ENCODE data around the gene DUSP8.
"Not testable (repeated sequence)": the region's sequence is repeated elsewhere in the genome, so short reads cannot be mapped to it uniquely, and the experiment has no call there.

The DUSP8 gene

DNA sequence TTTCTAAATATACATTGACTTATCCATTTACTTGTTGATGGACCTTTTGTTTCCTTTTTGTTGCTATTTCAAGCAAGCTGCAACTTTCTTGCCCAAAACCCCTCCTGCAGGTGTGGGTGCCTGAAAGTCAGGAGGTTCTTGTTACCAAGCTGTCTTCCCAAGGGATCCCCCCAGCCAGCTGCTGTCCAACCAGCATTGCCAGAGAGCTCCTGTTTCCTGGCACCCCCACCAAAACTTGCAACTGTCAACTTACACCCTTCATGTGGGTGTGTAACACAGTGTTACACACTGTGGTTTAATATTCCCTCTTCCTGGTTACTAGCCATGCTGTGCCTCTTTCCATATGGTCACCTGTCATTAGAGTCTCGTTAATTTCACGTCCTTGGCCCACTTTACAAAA lies 14.6 kb upstream of the DUSP8 start:
- DNase-seq = no peak

DNA sequence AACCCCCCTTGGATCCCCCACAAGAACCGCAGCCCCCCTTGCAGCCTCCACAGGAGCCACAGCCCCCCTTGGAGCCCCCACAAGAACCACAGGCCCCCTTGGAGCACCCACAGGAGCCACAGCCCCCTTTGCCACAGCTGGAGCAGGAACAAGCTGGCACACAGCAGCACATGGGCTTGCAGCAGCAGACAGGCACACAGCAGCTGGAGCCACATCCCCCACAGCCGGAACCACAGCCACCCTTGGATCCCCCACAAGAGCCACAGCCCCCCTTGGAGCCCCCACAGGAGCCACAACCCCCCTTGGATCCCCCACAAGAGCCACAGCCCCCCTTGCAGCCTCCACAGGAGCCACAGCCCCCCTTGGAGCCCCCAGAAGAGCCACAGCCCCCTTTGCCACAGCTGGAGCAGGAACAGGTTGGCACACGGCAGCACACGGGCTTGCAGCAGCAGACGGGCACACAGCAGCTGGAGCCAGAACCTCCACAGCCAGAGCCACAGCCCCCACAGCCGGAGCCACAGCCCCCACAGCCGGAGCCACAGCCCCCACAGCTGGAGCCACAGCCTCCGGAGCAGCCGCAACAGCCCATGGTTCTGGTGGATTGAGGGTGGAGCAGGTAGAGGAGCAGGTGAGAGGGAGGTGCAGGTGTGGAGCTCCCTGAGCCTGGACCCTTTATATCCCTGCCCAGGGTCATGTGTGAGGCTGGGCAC lies 12.7 kb upstream of the DUSP8 start, which contains the start of gene KRTAP5-1:
Gene KRTAP5-1 (minus strand): TSS at position 623 of the 710 bp plus-strand sequence. CDS start 34 bp downstream, at position 589.
- DNase-seq = not testable (repeated sequence)

DNA sequence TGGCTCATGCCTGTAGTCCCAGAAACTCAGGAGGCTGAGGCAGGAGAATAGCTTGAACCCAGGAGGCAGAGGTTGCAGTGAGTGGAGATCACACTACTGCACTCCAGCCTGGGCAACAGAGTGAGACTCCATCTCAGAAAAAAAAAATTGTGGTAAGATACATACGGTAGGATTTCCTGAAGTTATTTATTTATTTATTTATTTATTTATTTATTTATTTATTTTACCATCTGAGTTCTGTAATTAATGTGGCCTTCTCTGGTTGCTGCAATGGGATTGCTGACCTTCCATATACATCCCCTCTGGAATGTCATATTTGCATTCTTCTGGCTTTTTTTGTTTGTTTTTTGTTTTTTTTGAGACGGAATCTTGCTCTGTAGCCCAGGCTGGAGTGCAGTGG lies 10.8 kb upstream of the DUSP8 start:
- not testable (repeated sequence) for DNase-seq

DNA sequence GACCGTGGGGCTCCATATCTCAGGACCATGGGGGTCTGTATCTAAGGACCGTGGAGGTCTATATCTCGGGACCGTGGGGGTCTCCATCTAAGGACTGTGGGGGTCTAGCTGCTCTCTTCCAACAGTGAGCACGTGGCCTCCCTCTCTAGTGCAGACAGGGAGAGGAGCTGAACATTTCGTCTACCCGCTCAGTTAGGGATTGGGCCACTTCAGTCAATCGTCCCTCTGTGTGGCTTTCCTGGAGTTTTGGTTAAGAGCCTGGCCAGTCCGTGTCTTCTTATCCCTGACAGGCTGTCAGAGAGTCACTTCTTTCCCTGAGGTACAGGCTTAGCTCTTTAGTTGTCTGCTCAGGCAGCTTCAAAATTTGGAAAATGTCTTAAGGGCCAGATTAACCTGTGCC lies 9.9 kb upstream of the DUSP8 start:
- DNase-seq = no peak

DNA sequence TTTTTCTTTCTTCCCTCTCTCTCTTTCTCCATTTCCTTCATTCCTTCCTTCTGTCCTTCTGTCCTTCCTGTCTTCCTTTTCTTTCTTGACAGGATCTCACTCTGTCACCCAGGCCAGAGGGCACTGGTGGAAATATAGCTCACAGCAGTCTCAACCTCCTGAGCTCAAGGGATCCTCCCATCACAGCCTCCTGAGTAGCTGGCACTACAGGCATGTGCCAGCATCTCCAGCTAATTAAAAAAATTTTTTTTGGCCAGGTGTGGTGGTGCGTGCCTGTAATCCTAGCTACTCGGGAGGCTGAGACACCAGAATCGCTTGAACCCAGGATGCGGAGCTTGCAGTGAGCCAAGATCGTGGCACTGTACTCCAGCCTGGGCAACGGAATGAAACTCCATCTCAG lies 4.8 kb upstream of the DUSP8 start:
- DNase-seq = no peak

DNA sequence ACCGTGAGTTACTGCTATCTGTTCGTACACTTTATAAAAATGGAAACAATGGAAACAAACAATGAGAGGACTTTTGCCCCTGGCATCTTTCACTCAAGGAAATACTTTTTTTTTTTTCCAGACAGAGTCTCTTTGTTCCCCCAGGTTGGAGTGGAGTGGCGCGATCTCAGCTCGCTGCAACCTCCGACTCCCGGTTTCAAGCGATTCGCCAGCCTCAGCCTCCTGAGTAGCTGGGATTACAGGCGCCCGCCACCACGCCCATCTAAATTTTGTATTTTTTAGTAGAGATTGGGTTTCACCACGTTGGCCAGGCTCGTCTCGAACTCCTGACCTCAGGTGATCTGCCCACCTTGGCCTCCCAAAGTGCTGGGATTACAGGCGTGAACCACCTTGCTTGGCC lies 3.7 kb upstream of the DUSP8 start:
- not testable (repeated sequence) for DNase-seq

DNA sequence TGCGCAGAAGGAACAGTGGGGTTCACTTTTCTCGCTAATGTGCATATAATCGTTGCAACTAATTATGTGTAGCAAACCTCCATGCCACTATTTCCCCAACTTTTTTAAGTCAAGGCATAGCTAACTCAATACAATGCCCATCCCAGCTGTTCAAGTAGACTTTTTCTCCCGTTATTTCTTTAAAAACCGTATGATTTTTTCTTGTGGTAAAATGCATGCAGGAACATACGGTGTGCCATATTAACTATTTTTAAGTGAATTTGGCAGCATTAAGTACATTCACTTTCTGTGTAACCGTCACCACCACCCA lies 2.8 kb upstream of the DUSP8 start:
- no peak for DNase-seq

- peak; percentile 41 to 58 (median 44) for DNase-seq
Measured at GRCh38 chr11:1574238-1574932, 2.3 kb upstream of the DUSP8 start.

DNA sequence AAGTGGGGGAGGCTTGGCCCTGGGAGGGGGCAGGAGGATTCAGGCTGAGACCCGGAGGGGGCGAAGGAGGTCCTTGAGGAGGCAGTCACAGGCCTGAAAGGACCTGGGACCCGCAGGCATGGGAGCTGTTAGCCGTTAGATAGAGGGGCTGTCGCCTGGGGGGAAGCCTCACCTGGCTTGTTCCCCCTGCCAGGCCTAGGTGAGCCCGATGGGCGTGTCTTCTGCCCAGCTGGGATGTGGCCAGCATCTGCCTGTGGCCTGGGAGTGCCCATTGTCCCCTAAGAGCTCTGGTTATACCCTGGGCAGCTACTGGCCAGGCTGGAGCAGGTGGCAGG lies 1.8 kb upstream of the DUSP8 start:
- DNase-seq = no peak

GRCh38 chr11:1573077-1573902 lies 1.2 kb upstream of the DUSP8 start:
- DNase-seq = peak in 2 of 5 experiments; percentile 19 to 53

- no peak for DNase-seq
Measured at GRCh38 chr11:1571760-1572196, 293 bp downstream of the DUSP8 start.

DNA sequence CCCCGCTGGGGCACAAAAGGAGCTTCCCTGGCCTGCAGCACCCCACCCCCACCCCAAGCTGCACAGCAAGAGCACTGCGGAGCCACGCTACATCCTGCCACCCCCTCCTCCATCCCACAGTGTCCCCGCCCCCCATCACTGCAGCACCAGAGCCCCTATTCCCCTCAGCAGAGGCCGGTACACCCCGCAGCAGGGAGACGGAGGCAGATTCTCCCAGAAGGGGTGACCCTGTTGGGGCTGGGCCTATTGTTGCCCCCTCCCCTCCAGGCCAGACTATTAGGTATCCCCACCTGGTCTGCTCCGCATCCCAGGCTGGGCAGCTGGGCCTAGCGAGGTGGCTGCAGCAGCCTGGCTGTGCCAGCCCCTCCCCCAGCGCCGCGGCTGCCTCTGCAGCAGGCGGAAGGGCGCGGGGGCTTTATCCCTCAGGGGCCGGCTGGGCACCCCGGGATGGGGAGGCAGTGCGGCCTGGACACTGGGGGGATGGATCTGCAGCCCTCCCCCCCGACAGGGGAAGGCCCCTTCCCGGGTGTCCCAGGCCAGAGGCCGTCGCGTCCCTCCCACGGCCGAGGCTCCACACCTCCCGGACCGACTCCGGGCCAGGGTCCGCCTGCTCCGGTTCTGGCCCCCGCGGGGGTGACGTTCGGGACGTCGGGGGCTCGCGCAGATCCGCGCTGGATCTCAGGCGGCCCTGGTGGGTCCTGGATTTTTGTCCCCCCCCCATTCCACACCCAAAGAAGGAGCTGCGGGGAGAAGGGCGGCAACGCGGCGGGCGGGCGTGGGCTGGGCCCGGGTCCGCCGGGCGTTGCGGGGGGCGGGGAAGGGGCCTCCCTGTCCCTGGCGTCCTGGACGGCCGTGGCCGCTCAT lies 943 bp downstream of the DUSP8 start:
- DNase-seq = peak in 1 of 5 experiments; percentile 21

GRCh38 chr11:1570531-1570895 lies 1.6 kb downstream of the DUSP8 start:
- DNase-seq = no peak

DNA sequence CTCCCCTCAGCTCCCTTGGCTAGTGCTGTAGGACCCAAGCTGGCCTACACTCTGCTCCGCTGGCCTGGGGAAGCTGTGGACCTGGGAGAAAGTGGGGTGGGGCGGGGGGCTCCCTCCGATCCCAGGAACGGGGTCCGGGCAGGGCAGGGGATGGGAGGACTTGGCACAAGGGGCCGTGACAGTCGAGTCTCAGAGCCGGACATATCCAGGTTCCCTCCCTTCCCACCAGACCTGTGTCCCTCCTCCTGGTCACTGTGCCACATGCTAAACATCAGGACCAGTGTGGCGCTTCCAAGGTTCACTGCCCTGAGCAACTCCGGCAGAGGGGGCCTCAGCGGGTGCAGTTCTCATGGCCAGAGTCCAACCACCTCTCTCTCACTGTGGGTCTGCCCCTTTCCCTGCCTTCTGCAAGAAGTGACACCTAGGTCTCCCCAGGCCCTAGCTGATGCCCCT lies 2.0 kb downstream of the DUSP8 start:
- DNase-seq = no peak

DNA sequence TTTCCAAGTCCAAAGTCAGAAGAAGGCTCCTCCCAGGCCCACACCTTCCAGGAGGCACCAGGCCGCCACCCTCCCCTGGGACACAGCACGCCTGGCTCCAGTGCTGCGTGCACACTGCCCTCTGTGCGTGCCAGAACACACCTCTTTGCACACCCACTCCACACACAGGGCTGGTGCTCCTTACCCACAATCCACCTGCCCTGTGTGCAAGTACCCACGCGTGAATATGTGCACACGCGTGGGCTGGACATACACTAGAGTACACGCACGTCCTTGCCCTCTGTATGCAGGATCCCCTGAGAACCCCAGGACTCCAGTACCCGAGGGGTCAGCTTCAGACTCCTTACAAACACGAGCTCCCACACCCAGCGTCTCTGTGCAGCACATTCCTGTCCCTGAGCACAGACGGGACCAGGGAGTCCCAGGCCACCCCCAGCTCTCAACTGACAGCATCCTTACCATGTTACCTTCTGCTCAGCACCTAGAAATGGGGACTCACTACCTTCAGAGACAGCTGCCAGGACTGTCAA lies 2.8 kb downstream of the DUSP8 start:
- DNase-seq = no peak

- DNase-seq = peak in 2 of 5 experiments; percentile 27 to 75
Measured at GRCh38 chr11:1568441-1568911, 3.6 kb downstream of the DUSP8 start.

DNA sequence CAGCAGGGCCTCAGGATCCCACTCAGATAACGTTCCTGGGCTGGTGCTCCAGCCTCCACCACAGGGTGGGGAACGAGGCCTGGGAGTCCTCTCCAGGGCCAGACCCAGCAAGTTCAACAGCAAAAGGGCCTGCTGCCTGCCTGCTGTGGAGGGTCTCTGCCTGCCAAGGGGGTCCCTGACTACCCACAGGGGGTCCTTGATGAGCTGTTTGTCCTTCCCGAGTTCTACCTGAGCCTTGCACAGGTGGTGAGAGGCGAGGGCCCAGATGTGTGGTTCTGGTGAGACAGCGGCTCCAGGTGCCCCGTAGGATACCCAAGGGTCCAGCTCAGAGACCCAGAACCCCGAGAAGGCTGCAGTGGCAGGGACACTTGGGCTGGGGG lies 4.4 kb downstream of the DUSP8 start:
- DNase-seq = no peak

DNA sequence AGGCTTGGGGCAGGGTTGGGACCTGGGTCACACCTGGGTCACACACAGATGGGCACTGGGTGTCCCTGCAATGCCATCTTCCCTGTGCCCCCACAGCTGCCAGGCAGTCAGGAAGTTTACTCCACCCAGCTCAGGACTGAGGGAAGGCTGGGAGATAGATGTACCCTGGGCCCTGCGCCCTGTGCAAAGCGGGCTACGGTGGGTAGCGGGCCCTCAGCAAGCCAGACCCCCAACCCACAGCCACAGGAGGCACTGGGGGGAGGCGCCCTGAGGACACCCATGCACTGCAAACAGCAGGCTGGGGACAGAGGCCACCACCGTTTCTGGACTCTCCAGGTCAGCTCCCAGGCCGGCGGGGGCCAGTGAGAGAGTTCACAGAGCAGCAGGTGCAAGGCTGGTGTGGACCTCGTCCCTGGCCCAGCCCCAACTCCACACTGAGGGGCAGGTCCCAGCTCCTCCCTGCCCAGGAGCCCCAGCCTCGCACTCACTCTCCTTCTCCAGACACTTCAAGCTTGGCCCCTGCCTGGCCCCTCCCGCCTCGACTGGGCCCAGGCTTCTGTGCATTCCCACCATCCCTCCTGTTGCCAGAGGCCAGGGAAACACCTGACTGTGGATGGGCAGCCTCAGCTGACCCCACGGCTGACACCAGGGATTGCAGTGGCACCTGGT lies 4.9 kb downstream of the DUSP8 start:
- DNase-seq = no peak

- DNase-seq = no peak
Measured at GRCh38 chr11:1566381-1567051, 5.6 kb downstream of the DUSP8 start.

GRCh38 chr11:1565904-1566247 lies 6.2 kb downstream of the DUSP8 start:
- DNase-seq = no peak

All from T-helper 2 cell (primary cell).